ENCODE measurements around the gene TMEM184B.

The TMEM184B gene

GRCh38 chr22:38272373-38273134 is at the start of gene TMEM184B:
TSS of gene TMEM184B (minus strand) at chr22:38273010. CDS start at chr22:38247961, 25,049 bp downstream.
- peak; percentile 33 for DNase-seq

- DNase-seq: no peak
Observed at GRCh38 chr22:38320605-38321402, 48.0 kb upstream of the TMEM184B start.

GRCh38 chr22:38318792-38319773 is 46.3 kb upstream of the TMEM184B start:
- no peak for DNase-seq

- peak; percentile 29 for DNase-seq
Observed at GRCh38 chr22:38317995-38318715, 45.3 kb upstream of the TMEM184B start.

GRCh38 chr22:38317122-38317994 is 44.5 kb upstream of the TMEM184B start, which contains the start of gene CSNK1E:
TSS of gene CSNK1E (minus strand) at chr22:38317433. CDS start at chr22:38314157, 3,276 bp downstream.
- peak; percentile 11 for DNase-seq

- DNase-seq: no peak
Observed at GRCh38 chr22:38316364-38317121, 43.7 kb upstream of the TMEM184B start.

GRCh38 chr22:38315823-38316363 is 43.1 kb upstream of the TMEM184B start:
- no peak for DNase-seq

GRCh38 chr22:38314933-38315822 is 42.4 kb upstream of the TMEM184B start:
- no peak for DNase-seq

- DNase-seq: no peak
Observed at GRCh38 chr22:38314051-38314932, 41.5 kb upstream of the TMEM184B start.

GRCh38 chr22:38313384-38313955 is 40.7 kb upstream of the TMEM184B start:
- no peak for DNase-seq

GRCh38 chr22:38312261-38312800 is 39.5 kb upstream of the TMEM184B start:
- no peak for DNase-seq

GRCh38 chr22:38311323-38311620 is 38.5 kb upstream of the TMEM184B start:
- no peak for DNase-seq

GRCh38 chr22:38310518-38311322 is 37.9 kb upstream of the TMEM184B start:
- DNase-seq: no peak

GRCh38 chr22:38309614-38310517 is 37.1 kb upstream of the TMEM184B start:
- no peak for DNase-seq

- no peak for DNase-seq
Observed at GRCh38 chr22:38308791-38309498, 36.1 kb upstream of the TMEM184B start.
